B cell (primary cell): ENCODE results near the gene TMX4. TPM values are rescaled to one million over a fixed set of nuclear protein-coding genes. Genes with fewer than 3 reads are reported as not detected.

ENCODE experiments used
- ATAC-seq: fragments of 200-7000 bp; cut with Tn5 transposase; one replicate; pipeline ENCODE4 v1.10.0; 2021; ENCODE audit warnings: low read depth, mild to moderate bottlenecking, moderate number of reproducible peaks, moderate library complexity
- CTCF ChIA-PET: fragments of 350-600 bp; sonication (Branson Sonifier 250); formaldehyde crosslinking; loops from one replicate; lab custom pipeline; 2021; ENCODE audit warnings: antibody characterized with exemption, inconsistent platforms; lab: Charles Lee
- POLR2A ChIA-PET: fragments of 350-600 bp; sonication (Branson Sonifier 250); formaldehyde crosslinking; loops from one replicate; lab custom pipeline; 2021; ENCODE audit warnings: antibody characterized with exemption; lab: Charles Lee
- DNase-seq: peaks from one replicate; pipeline ENCODE4 v3.0.0; 2013
- H2AFZ ChIP-seq: 2 replicates; pipeline ENCODE4 v1.6.1; 2012; ENCODE audit warnings: mild to moderate bottlenecking, low read depth, low read length; ENCODE audit not compliant: insufficient read depth, poor library complexity, severe bottlenecking
- H3K27ac ChIP-seq, 2 donors: 1 replicate in 1 of 2; 2 replicates in 1 of 2; pipeline ENCODE4 v1.5.1; 2012 to 2013; ENCODE audit warnings: low read length in 2 of 2, mild to moderate bottlenecking in 2 of 2, moderate library complexity in 1 of 2
- H3K27me3 ChIP-seq, 4 experiments: fragments of 200-600 bp in 1 of 4; sonication (generic) in 1 of 4; replicated peaks in 1 of 4; 1 replicate in 2 of 4; 2 replicates in 2 of 4; pipeline versions ENCODE4 v1.6.1 to v1.7.0; 2013 to 2016; ENCODE audit warnings: low read length in 3 of 4, mild to moderate bottlenecking in 2 of 4, mixed read lengths in 1 of 4, moderate library complexity in 1 of 4; ENCODE audit not compliant: insufficient read depth in 4 of 4, control insufficient read depth in 3 of 4; ENCODE audit errors: control extremely low read depth in 1 of 4
- H3K36me3 ChIP-seq, 2 experiments: replicated peaks in 1 of 2; 1 replicate in 1 of 2; 2 replicates in 1 of 2; pipeline versions ENCODE4 v1.6.1 to v1.7.1; 2013; ENCODE audit warnings: low read length in 1 of 2; ENCODE audit not compliant: insufficient read depth in 2 of 2, control insufficient read depth in 1 of 2; ENCODE audit errors: control extremely low read depth in 1 of 2, extremely low read depth in 1 of 2
- H3K4me1 ChIP-seq, 2 donors: fragments of 200-600 bp in 1 of 2; sonication (generic) in 1 of 2; 1 replicate in 1 of 2; 2 replicates in 1 of 2; pipeline versions ENCODE4 v1.5.1 to v1.6.1; 2013 to 2017; ENCODE audit warnings: low read length in 2 of 2; ENCODE audit not compliant: control insufficient read depth in 2 of 2, insufficient read depth in 2 of 2
- H3K4me2 ChIP-seq: replicated peaks from 2 replicates; pipeline ENCODE3; 2012; ENCODE audit warnings: mild to moderate bottlenecking, low read depth, low read length; ENCODE audit not compliant: poor library complexity, severe bottlenecking
- H3K4me3 ChIP-seq, 5 experiments: fragments of 200-600 bp in 1 of 5; sonication (generic) in 1 of 5; 1 replicate in 3 of 5; 2 replicates in 2 of 5; pipeline versions ENCODE4 v1.5.1 to v1.7.0; 2011 to 2016; ENCODE audit warnings: low read length in 4 of 5, mild to moderate bottlenecking in 4 of 5, low read depth in 2 of 5, control low read depth in 1 of 5, moderate library complexity in 1 of 5; ENCODE audit not compliant: insufficient read depth in 1 of 5; ENCODE audit errors: control extremely low read depth in 1 of 5, extremely low read depth in 1 of 5
- H3K79me2 ChIP-seq: fragments of 200-600 bp; sonication (generic); one replicate; pipeline ENCODE4 v1.6.0; 2016; ENCODE audit warnings: low read length; ENCODE audit not compliant: control insufficient read depth, insufficient read depth
- H3K9ac ChIP-seq: fragments of 200-600 bp; sonication (generic); 2 replicates; pipeline ENCODE4 v1.6.1; 2017; ENCODE audit warnings: mild to moderate bottlenecking, low read length, moderate library complexity
- H3K9me3 ChIP-seq, 3 donors: one replicate each; pipeline versions ENCODE4 v1.6.1 to v1.7.1; 2013; ENCODE audit warnings: low read length in 2 of 3; ENCODE audit not compliant: control insufficient read depth in 2 of 3, insufficient read depth in 1 of 3; ENCODE audit errors: control extremely low read depth in 1 of 3
- H4K20me1 ChIP-seq: 2 replicates; pipeline ENCODE4 v1.6.0; 2012; ENCODE audit warnings: mild to moderate bottlenecking, low read length; ENCODE audit not compliant: insufficient read depth, control insufficient read depth, poor library complexity, severe bottlenecking
- H3K27ac Mint-ChIP-seq: one replicate; pipeline ENCODE4 v1.8.0; 2021; ENCODE audit warnings: mixed read lengths
- H3K27me3 Mint-ChIP-seq: one replicate; pipeline ENCODE4 v1.8.0; 2021; ENCODE audit warnings: mixed read lengths
- H3K4me1 Mint-ChIP-seq: one replicate; pipeline ENCODE4 v1.8.0; 2021; ENCODE audit warnings: mixed read lengths
- H3K4me3 Mint-ChIP-seq: one replicate; pipeline ENCODE4 v1.8.0; 2021; ENCODE audit warnings: mixed read lengths
- H3K9me3 Mint-ChIP-seq: one replicate; pipeline ENCODE4 v1.8.0; 2022; ENCODE audit warnings: mixed read lengths; ENCODE audit not compliant: insufficient read depth
- CTCF ChIP-seq: fragments of 200-600 bp; IDR thresholded peaks from one replicate; pipeline ENCODE4 v1.8.0; 2022; ENCODE audit warnings: antibody characterized with exemption, mild to moderate bottlenecking
- EZH2 ChIP-seq: IDR thresholded peaks from 2 replicates; pipeline ENCODE4 v1.6.1; 2012; ENCODE audit warnings: borderline replicate concordance, low read depth, mild to moderate bottlenecking, moderate library complexity, low read length; ENCODE audit not compliant: insufficient read depth, poor library complexity, severe bottlenecking
- WGBS: methylation state at CpG from one replicate; pipeline ENCODE4 v1.1.5; 2013; ENCODE audit warnings: missing lambda C conversion rate; ENCODE audit not compliant: insufficient coverage; 5-methylcytosine and 5-hydroxymethylcytosine counted together
- intact Hi-C: fragments of 100-400 bp; cut with micrococcal nuclease; formaldehyde crosslinking; loops from one replicate; pipeline ENCODE4 v1.10.0; 2022
- polyA plus RNA-seq: library from polyadenylated mRNA; depleted of rRNA; stranded (reverse); fragments of >200 nt; gene quantifications from 2 replicates; pipeline ENCODE4 v1.2.3, GENCODE V29; 2012
- total RNA-seq, 2 donors: library from RNA; stranded (reverse); fragments of 120-200 nt in 1 of 2; gene quantifications; 1 replicate in 1 of 2; 2 replicates in 1 of 2; pipeline versions ENCODE4 v1.2.3 to v1.2.4, GENCODE V29; 2013 to 2022

TMX4 gene
- total and polyA plus RNA-seq, 2 donors (not counting 1 experiment from before 2014, with no cell fraction given) = 5.8 to 62.9 TPM

DNA sequence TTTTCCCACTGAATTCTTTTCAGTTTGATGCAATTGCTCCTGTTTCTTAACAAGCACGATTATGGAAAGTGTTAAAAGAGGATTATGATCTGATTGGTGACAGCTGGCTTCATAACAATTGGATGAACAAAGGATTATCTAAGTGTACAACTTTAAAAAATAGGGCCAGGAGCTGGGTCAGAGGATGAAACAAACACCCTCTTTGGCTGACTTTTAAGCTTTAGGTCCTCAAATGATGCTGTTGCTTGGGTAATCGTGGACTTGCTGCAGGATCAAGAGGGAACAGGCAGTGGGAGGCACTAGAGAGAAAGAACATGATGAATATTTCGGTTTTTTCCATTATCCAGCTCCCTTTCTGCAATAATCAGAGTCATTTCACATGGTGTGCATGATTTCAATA is 35.5 kb upstream of the TMX4 start:
- Mint-ChIP-seq H3K4me1 (no peaks in the 10 kb centered on the region), H3K9me3 (no peaks in the 10 kb centered on the region), H3K4me3 (no peak overlapping the region), H3K27ac (no peak overlapping the region), H3K27me3 (peaks cover 10% of the 10 kb centered on the region)
- POLR2A ChIA-PET = no interaction called here
- H3K4me3 ChIP-seq = no peak overlapping the region
- H2AFZ ChIP-seq = no peak overlapping the region
- intact Hi-C loops = no loop called here
- TF ChIP-seq CTCF (no peak), EZH2 (no peak)
- no peak overlapping the region for H3K27ac ChIP-seq
- H3K9me3 ChIP-seq = no peaks in the 10 kb centered on the region
- CTCF ChIA-PET = interaction anchor here (0.7 to 1.1 kb wide), 2 partner anchors 10 to 11 kb away, joined by 4 read pairs; no protein-coding TSS in a partner anchor
- no peaks in the 10 kb centered on the region for H3K4me1 ChIP-seq
- no peaks in the 10 kb centered on the region for H3K36me3 ChIP-seq
- DNase-seq (no peak), ATAC-seq (no peak)
- H3K79me2 ChIP-seq = no peaks in the 10 kb centered on the region
- 80% methylated on average over 1 of the region's 3 CpGs for WGBS
- H3K4me2 ChIP-seq = no peak overlapping the region
- no peak overlapping the region for H3K9ac ChIP-seq
- H3K27me3 ChIP-seq = no peaks in the 10 kb centered on the region
- no peaks in the 10 kb centered on the region for H4K20me1 ChIP-seq

GRCh38 chr20:8050157-8050837 is 30.7 kb upstream of the TMX4 start:
- Mint-ChIP-seq H3K4me1 (no peaks in the 10 kb centered on the region), H3K27me3 (peaks cover 3% of the 10 kb centered on the region), H3K9me3 (no peaks in the 10 kb centered on the region), H3K27ac (no peak overlapping the region), H3K4me3 (no peak overlapping the region)
- TF ChIP-seq CTCF = no peak
- TF ChIP-seq EZH2 = no peak
- Histone ChIP-seq H3K36me3 (no peaks in the 10 kb centered on the region), H3K4me1 (no peaks in the 10 kb centered on the region), H3K27me3 (no peaks in the 10 kb centered on the region), H3K9me3 (no peaks in the 10 kb centered on the region), H3K79me2 (no peaks in the 10 kb centered on the region), H4K20me1 (no peaks in the 10 kb centered on the region), H3K27ac (no peak overlapping the region), H3K4me3 (no peak overlapping the region), H2AFZ (peak overlapping the region; percentile 22), H3K9ac (no peak overlapping the region), H3K4me2 (no peak overlapping the region)
- ChIA-PET POLR2A (no interaction called here), CTCF (interaction anchor here (1.2 kb wide), 1 partner anchor 338 kb away, joined by 3 read pairs; no protein-coding TSS in a partner anchor)
- intact Hi-C loops = no loop called here
- WGBS = 40% methylated on average over 5 of the region's 10 CpGs
- DNase-seq = no peak
- no peak for ATAC-seq
